Heart left ventricle (tissue), 13 donors: ENCODE results near the gene PDE6B.
"Not testable (repeated sequence)": the region's sequence is repeated elsewhere in the genome, so short reads cannot be mapped to it uniquely, and the experiment has no call there.

Experiments used
- CTCF ChIP-seq, 12 donors: fragments of 200-600 bp; sonication (generic) in 4 of 12; IDR thresholded peaks; one replicate each; pipeline versions ENCODE4 v1.5.0 to v1.8.0; 2018 to 2022; ENCODE audit warnings: antibody characterized with exemption in 12 of 12, mild to moderate bottlenecking in 5 of 12
- POLR2A ChIP-seq, 2 donors: fragments of 450-650 bp; IDR thresholded peaks; one replicate each; pipeline ENCODE4 v1.6.1; 2017; ENCODE audit warnings: antibody characterized with exemption in 2 of 2, mild to moderate bottlenecking in 2 of 2, moderate library complexity in 2 of 2
- donor health status: ischemic (EF 13 %, LVEDD 7.1; RV severe dilation, severe dysfunction).
- donor health status: DM: no; HTN: yes; CAD: no.
- donor health status: DM: no; HTN: no; CAD: no.
- donor health status: ischemic (EF 25% LVEDD 6.9; RV normal size, moderate dysfunction).
- donor health status: ischemic (EF 25% LVEDD 5.7; RV mildly dilated, moderate dysfunction).
- donor health status: ischemic (EF 35%, LVEDD 5.7; RV mildly dilated, moderate dysfunction).
- donor health status: nonischemic (EF 11% LVEDD 7.7; RV severe dilation, severe dysfunction).
- donor health status: DM: yes; HTN: yes; CAD: no.
- donor health status: PGD.
- donor health status: ischemic (EF 29% LVEDD 5.4; RV normal size, mild dysfunction).
- donor health status: nonischemic (EF 23%, LVEDD 6.1; RV moderate dilation, normal function).

GRCh38 chr4:706083-706633 lies 80.8 kb downstream of the PDE6B start:
- not testable (repeated sequence) for TF ChIP-seq CTCF, POLR2A (IDR thresholded peaks at IDR 0.05)
